NB4 (cell line): ENCODE results near the gene CCR5AS.

Experiments
- DNase-seq: peaks from one replicate; pipeline ENCODE4 v3.0.0; 2010; ENCODE audit warnings: low read depth
- H3K4me3 ChIP-seq: one replicate; pipeline ENCODE4 v1.5.1; 2011; ENCODE audit warnings: mild to moderate bottlenecking, low read depth, low read length, moderate library complexity
- CTCF ChIP-seq: IDR thresholded peaks from one replicate; pipeline ENCODE4 v1.5.1; 2012; ENCODE audit warnings: low read depth, low read length
- MAX ChIP-seq: IDR thresholded peaks from 2 replicates; pipeline ENCODE4 v1.6.1; 2011; ENCODE audit warnings: low read depth, low read length
- MYC ChIP-seq: IDR thresholded peaks from 2 replicates; pipeline ENCODE4 v1.6.1; 2011; ENCODE audit warnings: low read depth, low read length
- POLR2A ChIP-seq: IDR thresholded peaks from 2 replicates; pipeline ENCODE4 v1.6.1; 2011; ENCODE audit warnings: mild to moderate bottlenecking; ENCODE audit not compliant: insufficient read length; ENCODE audit errors: extremely low read depth

Gene CCR5AS

GRCh38 chr3:46350262-46350565 lies 56.7 kb downstream of the CCR5AS start:
- no peak overlapping the region for H3K4me3 ChIP-seq
- DNase-seq: peak; percentile 57
- TF ChIP-seq CTCF: no peak
- no peak for TF ChIP-seq POLR2A
- no peak for TF ChIP-seq MAX
- TF ChIP-seq MYC: no peak

- peak; percentile 71 for DNase-seq
- H3K4me3 ChIP-seq: no peak overlapping the region
- TF ChIP-seq MAX: no peak
Observed at GRCh38 chr3:46349484-46350261, 57.2 kb downstream of the CCR5AS start.

- no peak overlapping the region for H3K4me3 ChIP-seq
- DNase-seq: no peak
- TF ChIP-seq MAX: no peak
- TF ChIP-seq CTCF: no peak
- no peak for TF ChIP-seq MYC
- TF ChIP-seq POLR2A: no peak
Observed at GRCh38 chr3:46348823-46349482, 57.9 kb downstream of the CCR5AS start.

- no peak for DNase-seq
- no peak for TF ChIP-seq POLR2A
- TF ChIP-seq MYC: no peak
- no peak for TF ChIP-seq CTCF
- TF ChIP-seq MAX: no peak
- H3K4me3 ChIP-seq: no peak overlapping the region
Observed at GRCh38 chr3:46344476-46344875, 62.4 kb downstream of the CCR5AS start.

GRCh38 chr3:46338840-46339239 lies 68.0 kb downstream of the CCR5AS start:
- DNase-seq: no peak
- TF ChIP-seq MYC: no peak
- TF ChIP-seq MAX: no peak
- TF ChIP-seq CTCF: no peak
- TF ChIP-seq POLR2A: no peak
- H3K4me3 ChIP-seq: no peak overlapping the region

GRCh38 chr3:46337911-46338310 lies 69.0 kb downstream of the CCR5AS start:
- no peak overlapping the region for H3K4me3 ChIP-seq
- DNase-seq: no peak
- TF ChIP-seq POLR2A: no peak
- TF ChIP-seq MAX: no peak
- no peak for TF ChIP-seq CTCF
- TF ChIP-seq MYC: no peak
